Stimulated activated CD4-positive, alpha-beta T cell treated with anti-CD3 and anti-CD28 coated beads, Interleukin-4, amount 100 ng/mL, for 24 hours (primary cell): ENCODE data around the gene CYP1B1.
"Not testable (repeated sequence)": the region's sequence is repeated elsewhere in the genome, so short reads cannot be mapped to it uniquely, and the experiment has no call there.

ENCODE experiments used
- DNase-seq: peaks from one replicate; pipeline ENCODE4 v3.0.0-alpha.2; 2020

CYP1B1 gene

DNA sequence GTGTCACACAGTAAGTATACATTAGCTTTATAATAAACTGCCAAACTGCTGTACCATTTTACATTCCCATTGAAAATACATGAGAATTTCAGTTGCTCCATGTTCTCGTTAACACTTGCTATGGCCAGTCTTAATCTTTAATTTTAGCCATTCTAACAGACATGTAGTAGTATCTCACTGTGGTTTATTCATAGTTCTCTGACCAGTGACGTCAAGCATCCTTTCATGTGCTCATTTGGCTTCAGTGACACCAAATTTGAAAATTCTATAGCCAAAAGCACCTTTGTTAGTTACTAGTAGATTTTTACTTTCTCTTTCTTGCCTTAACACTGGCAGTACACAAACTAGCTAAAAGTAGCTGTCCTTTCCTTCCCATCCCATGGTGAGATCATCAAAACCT is 43.0 kb downstream of the CYP1B1 start:
- DNase-seq = no peak

DNA sequence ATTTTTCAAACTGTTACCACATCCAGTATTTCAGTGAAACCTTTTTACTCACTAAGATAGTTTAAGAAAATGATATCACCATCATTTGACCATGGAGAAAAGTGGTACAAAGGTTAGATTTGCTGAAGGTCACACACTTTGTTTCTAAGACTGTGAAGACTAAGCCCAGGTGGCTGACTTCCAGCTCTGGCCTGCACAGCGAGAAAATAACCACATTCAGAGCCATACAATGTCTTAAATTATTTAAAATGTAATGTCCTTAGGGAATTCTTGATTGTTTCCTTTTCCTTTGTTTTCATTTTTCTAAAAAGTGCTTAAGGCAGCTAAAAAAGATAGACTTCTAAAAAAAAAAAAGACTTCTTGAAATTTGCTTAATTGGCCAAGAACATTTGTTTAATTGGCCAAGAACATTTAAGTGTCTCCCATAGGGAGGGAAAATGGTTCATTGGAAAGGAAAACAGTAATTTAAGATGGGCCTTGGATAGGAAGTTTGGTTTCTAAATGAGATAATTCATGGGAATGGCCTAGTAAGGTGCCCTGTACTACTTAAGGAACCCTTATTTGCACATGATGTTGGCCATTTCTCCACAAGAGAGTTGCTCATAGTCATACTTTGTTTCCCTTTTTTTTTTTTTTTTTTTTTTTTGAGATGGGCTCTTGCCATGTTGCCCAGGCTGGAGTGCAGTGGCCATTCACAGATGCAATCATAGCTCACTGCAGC is 45.2 kb downstream of the CYP1B1 start:
- DNase-seq = no peak

DNA sequence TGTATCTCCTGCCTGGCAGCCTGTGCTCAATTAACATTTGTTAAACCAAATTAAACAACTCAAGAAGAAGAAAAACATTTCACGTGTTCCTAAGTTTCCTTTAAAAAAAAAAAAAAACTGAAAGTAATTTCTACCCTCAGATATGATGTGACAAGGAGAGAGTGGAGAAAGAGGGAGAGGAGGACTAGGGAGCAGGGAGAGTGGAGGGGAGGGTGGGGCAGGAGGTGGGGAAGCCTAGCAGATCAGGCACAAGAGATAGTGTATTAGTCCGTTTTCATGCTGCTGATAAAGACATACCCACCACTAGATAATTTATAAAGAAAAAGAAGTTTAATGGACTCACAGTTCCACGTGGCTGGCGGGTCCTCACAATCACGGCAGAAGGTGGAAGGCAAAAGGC is 46.4 kb downstream of the CYP1B1 start:
- DNase-seq = no peak

GRCh38 chr2:38028829-38029228 is 47.1 kb downstream of the CYP1B1 start:
- no peak for DNase-seq

- no peak for DNase-seq
These were observed 49.1 kb downstream of the CYP1B1 start for GRCh38 chr2:38026846-38027245.

DNA sequence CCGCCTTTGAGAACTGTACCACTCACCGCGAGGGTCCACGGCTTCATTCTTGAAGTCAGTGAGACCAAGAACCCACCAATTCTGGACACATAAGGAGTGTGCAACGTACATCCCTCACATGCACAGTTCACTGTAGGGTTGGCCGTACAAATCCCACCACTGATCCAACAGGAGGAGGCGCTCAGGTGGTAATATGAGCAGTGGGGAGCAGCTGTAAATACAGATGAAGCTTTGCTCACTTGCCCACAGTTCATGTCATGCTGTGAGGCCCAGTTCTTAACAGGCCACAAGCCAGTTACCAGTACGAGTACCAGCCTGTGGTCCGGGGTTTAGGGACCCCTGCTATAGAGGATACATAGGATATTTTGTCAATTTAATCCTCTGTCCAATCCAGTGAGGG is 54.4 kb downstream of the CYP1B1 start:
- DNase-seq = no peak

GRCh38 chr2:38020359-38021069 is 55.4 kb downstream of the CYP1B1 start:
- not testable (repeated sequence) for DNase-seq

GRCh38 chr2:38017836-38018235 is 58.1 kb downstream of the CYP1B1 start:
- DNase-seq = no peak
